Measurements from ENCODE around the gene ZNF277.

Gene ZNF277

DNA sequence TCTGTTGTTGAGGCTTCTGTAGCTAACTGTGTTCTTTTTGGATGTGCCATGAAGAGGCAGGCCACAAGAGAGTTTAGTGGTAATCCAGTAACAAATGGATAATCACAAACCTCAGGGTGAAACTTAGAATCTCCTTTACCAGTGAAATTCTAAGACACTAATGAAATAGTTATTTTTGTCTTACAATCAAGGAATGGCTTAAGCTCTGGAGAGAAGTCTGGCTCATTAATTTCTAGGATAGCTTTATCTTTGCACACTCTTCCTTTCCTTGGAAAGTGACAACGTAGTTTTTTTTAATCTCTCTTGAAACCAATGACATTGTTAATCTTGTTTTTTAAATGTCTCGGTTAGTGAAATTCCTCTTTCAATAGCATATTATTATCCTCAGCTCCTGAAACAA is 150.1 kb downstream of the ZNF277 start:
- no peak for DNase-seq (ENCODE audit: low read depth)
- no peak overlapping the region for H3K4me3 ChIP-seq (ENCODE audit: low read depth, low read length)
- TF ChIP-seq, protein P1, sequence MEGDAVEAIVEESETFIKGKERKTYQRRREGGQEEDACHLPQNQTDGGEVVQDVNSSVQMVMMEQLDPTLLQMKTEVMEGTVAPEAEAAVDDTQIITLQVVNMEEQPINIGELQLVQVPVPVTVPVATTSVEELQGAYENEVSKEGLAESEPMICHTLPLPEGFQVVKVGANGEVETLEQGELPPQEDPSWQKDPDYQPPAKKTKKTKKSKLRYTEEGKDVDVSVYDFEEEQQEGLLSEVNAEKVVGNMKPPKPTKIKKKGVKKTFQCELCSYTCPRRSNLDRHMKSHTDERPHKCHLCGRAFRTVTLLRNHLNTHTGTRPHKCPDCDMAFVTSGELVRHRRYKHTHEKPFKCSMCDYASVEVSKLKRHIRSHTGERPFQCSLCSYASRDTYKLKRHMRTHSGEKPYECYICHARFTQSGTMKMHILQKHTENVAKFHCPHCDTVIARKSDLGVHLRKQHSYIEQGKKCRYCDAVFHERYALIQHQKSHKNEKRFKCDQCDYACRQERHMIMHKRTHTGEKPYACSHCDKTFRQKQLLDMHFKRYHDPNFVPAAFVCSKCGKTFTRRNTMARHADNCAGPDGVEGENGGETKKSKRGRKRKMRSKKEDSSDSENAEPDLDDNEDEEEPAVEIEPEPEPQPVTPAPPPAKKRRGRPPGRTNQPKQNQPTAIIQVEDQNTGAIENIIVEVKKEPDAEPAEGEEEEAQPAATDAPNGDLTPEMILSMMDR (conservative IDR thresholded peaks at IDR 0.05; ENCODE audit: low read depth, low read length): no peak

- TF ChIP-seq, protein P1 (conservative IDR thresholded peaks at IDR 0.05; ENCODE audit: low read depth, low read length): no peak
These were observed 150.6 kb downstream of the ZNF277 start for GRCh38 chr7:112357136-112357535.

DNA sequence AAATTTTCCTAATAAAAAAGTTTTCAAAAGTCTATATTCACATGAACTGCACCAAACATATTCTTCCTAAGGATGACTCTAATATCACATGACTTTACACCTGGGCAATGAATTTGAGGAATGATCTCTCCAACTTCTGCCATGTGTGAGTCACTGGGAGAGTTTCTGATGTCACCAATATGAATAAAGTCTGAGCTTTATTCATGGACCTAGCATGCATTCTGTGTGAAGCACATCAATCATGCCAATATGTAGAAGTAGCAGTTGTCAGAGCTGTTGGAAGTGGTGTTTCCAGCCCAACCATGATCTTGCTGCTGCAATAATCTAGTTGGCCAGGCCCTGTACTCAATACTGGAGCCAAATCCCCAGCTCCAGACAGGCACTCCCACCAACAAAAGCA is 152.0 kb downstream of the ZNF277 start:
- DNase-seq (ENCODE audit: low read depth): no peak
- H3K4me3 ChIP-seq (ENCODE audit: low read depth, low read length): no peak overlapping the region
- TF ChIP-seq, protein P1 (conservative IDR thresholded peaks at IDR 0.05; ENCODE audit: low read depth, low read length): no peak

More at GRCh38 chr7:112357136-112357535, 150.6 kb downstream of the ZNF277 start:
- no peak for DNase-seq (ENCODE audit: low read depth)
- no peak overlapping the region for H3K4me3 ChIP-seq (ENCODE audit: low read depth, low read length)

GRCh38 chr7:112359086-112359485 is 152.6 kb downstream of the ZNF277 start:
- no peak for DNase-seq (ENCODE audit: low read depth)
- TF ChIP-seq, protein P1 (conservative IDR thresholded peaks at IDR 0.05; ENCODE audit: low read depth, low read length): no peak
- no peak overlapping the region for H3K4me3 ChIP-seq (ENCODE audit: low read depth, low read length)

DNA sequence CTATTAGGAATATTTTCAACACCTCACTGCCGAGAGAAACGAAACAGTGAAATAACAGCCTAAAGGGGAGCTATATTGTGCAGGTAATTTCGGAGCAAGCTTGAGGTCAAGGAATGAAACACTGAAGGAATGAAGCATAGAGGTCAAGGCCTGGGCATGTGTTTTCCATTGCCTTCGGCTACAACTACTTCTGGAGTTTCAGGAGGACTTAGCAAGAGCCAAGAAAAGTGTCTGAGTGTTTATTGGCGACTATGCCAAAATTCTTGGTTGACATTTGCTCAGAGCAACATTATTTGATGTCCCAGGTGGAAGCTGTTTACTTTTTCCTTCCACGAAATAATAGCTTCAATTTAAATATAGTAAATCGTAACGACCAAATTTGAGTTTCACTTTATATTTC is 154.2 kb downstream of the ZNF277 start:
- DNase-seq (ENCODE audit: low read depth): no peak
- no peak overlapping the region for H3K4me3 ChIP-seq (ENCODE audit: low read depth, low read length)
- TF ChIP-seq, protein P1 (conservative IDR thresholded peaks at IDR 0.05; ENCODE audit: low read depth, low read length): no peak

DNA sequence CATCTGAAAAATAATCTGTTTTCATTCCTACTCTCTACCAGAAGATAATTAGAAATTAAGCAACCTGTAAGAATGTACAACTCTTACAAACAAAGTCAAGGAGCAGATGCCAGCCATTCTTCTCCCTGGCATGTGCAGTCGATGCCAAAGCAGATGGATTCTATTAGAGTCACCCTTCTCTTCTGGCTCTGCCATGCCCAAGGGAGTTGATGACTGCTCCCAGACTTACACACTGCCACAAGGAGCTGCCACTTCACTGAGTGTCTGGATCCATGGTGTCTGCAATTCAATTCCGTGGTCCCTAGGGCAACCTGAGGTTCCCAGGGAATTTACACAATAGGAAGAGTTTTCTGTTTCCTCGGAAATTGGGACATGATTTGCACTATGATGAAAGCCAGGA is 154.7 kb downstream of the ZNF277 start:
- TF ChIP-seq, protein P1 (conservative IDR thresholded peaks at IDR 0.05; ENCODE audit: low read depth, low read length): no peak
- no peak for DNase-seq (ENCODE audit: low read depth)
- no peak overlapping the region for H3K4me3 ChIP-seq (ENCODE audit: low read depth, low read length)

GRCh38 chr7:112362053-112362650 is 155.7 kb downstream of the ZNF277 start:
- no peak for DNase-seq (ENCODE audit: low read depth)
- TF ChIP-seq, protein P1 (conservative IDR thresholded peaks at IDR 0.05; ENCODE audit: low read depth, low read length): peak; percentile 7
- H3K4me3 ChIP-seq (ENCODE audit: low read depth, low read length): no peak overlapping the region

All from choroid plexus epithelial cell (primary cell).